CD14-positive monocyte (primary cell): Measurements from ENCODE around the gene METTL16. TPM values are rescaled to one million over a fixed set of nuclear protein-coding genes. Genes with fewer than 3 reads are reported as not detected.
A peak's percentile ranks its signal among the peaks of the same experiment; 100 is the strongest.

Experiments used
- DNase-seq, 3 donors: peaks; one replicate each; pipeline ENCODE4 v3.0.0-alpha.2; 2011 to 2022
- H2AFZ ChIP-seq: 2 replicates; pipeline ENCODE4 v1.6.0; 2012; ENCODE audit warnings: mild to moderate bottlenecking, low read depth, low read length, inconsistent platforms; ENCODE audit not compliant: insufficient read depth, poor library complexity, severe bottlenecking
- H3K27ac ChIP-seq, 2 donors: 1 replicate in 1 of 2; 2 replicates in 1 of 2; pipeline ENCODE4 v1.5.1; 2012 to 2013; ENCODE audit warnings: low read length in 2 of 2, control low read depth in 1 of 2, inconsistent platforms in 1 of 2, low read depth in 1 of 2, mild to moderate bottlenecking in 1 of 2
- H3K27me3 ChIP-seq, 2 donors: one replicate each; pipeline versions ENCODE4 v1.6.0 to v1.6.1; 2011 to 2013; ENCODE audit warnings: low read length in 2 of 2; ENCODE audit not compliant: control insufficient read depth in 2 of 2, insufficient read depth in 2 of 2
- H3K36me3 ChIP-seq, 2 donors: replicated peaks in 1 of 2; 1 replicate in 1 of 2; 2 replicates in 1 of 2; pipeline versions ENCODE4 v1.5.1 to v1.6.1; 2012 to 2013; ENCODE audit warnings: low read length in 2 of 2, control low read depth in 1 of 2, inconsistent platforms in 1 of 2, mild to moderate bottlenecking in 1 of 2; ENCODE audit not compliant: insufficient read depth in 2 of 2, control insufficient read depth in 1 of 2
- H3K4me1 ChIP-seq, 2 donors: 1 replicate in 1 of 2; 2 replicates in 1 of 2; pipeline versions ENCODE4 v1.5.1 to v1.6.1; 2012 to 2013; ENCODE audit warnings: low read length in 2 of 2, control low read depth in 1 of 2, inconsistent platforms in 1 of 2, mild to moderate bottlenecking in 1 of 2, moderate library complexity in 1 of 2; ENCODE audit not compliant: insufficient read depth in 2 of 2, control insufficient read depth in 1 of 2
- H3K4me2 ChIP-seq: replicated peaks from 2 replicates; pipeline ENCODE3; 2012; ENCODE audit warnings: low read length, moderate library complexity, mild to moderate bottlenecking; ENCODE audit not compliant: poor library complexity, severe bottlenecking; ENCODE audit errors: extremely low read depth
- H3K4me3 ChIP-seq, 3 experiments: fragments of 200-600 bp in 1 of 3; sonication (generic) in 1 of 3; replicated peaks in 1 of 3; 1 replicate in 2 of 3; 2 replicates in 1 of 3; pipeline ENCODE4 v1.5.1; 2011 to 2013; ENCODE audit warnings: low read length in 3 of 3, mild to moderate bottlenecking in 3 of 3, control low read depth in 2 of 3, low read depth in 2 of 3, inconsistent platforms in 1 of 3, moderate library complexity in 1 of 3
- H3K79me2 ChIP-seq: 2 replicates; pipeline ENCODE4 v1.6.0; 2012; ENCODE audit warnings: mild to moderate bottlenecking, control low read depth, inconsistent platforms, low read length, moderate library complexity; ENCODE audit not compliant: insufficient read depth
- H3K9ac ChIP-seq: 2 replicates; pipeline ENCODE4 v1.6.0; 2017; ENCODE audit warnings: low read length, mild to moderate bottlenecking; ENCODE audit not compliant: insufficient read depth, poor library complexity, severe bottlenecking
- H3K9me3 ChIP-seq, 2 donors: replicated peaks in 1 of 2; 1 replicate in 1 of 2; 2 replicates in 1 of 2; pipeline versions ENCODE4 v1.5.1 to v1.6.1; 2012 to 2013; ENCODE audit warnings: low read length in 2 of 2, control low read depth in 1 of 2; ENCODE audit not compliant: control insufficient read depth in 1 of 2, insufficient read depth in 1 of 2
- H4K20me1 ChIP-seq: 2 replicates; pipeline ENCODE4 v1.6.0; 2012; ENCODE audit warnings: mild to moderate bottlenecking, low read length, control low read depth, moderate library complexity; ENCODE audit not compliant: insufficient read depth
- H3K27ac Mint-ChIP-seq, 7 donors: one replicate each; pipeline ENCODE4 v1.8.0; 2020; ENCODE audit warnings: mild to moderate bottlenecking in 7 of 7, mixed read lengths in 7 of 7, moderate library complexity in 6 of 7, inconsistent platforms in 2 of 7
- H3K27me3 Mint-ChIP-seq, 3 donors: one replicate each; pipeline ENCODE4 v1.8.0; 2021 to 2022; ENCODE audit warnings: low read depth in 3 of 3, mild to moderate bottlenecking in 3 of 3, mixed read lengths in 3 of 3, moderate library complexity in 3 of 3, inconsistent platforms in 1 of 3
- H3K36me3 Mint-ChIP-seq, 2 donors: one replicate each; pipeline ENCODE4 v1.8.0; 2020; ENCODE audit warnings: mixed read lengths in 2 of 2, inconsistent platforms in 1 of 2, mild to moderate bottlenecking in 1 of 2
- H3K4me1 Mint-ChIP-seq: one replicate; pipeline ENCODE4 v1.8.0; 2020; ENCODE audit warnings: mild to moderate bottlenecking, mixed read lengths
- H3K4me3 Mint-ChIP-seq, 2 donors: one replicate each; pipeline ENCODE4 v1.8.0; 2020; ENCODE audit warnings: mild to moderate bottlenecking in 2 of 2, mixed read lengths in 2 of 2, moderate library complexity in 1 of 2
- H3K9me3 Mint-ChIP-seq, 7 donors: one replicate each; pipeline ENCODE4 v1.8.0; 2020 to 2022; ENCODE audit warnings: mixed read lengths in 7 of 7, mild to moderate bottlenecking in 6 of 7, moderate library complexity in 6 of 7, inconsistent platforms in 2 of 7
- WGBS: methylation state at CpG from one replicate; pipeline ENCODE4 v1.1.5; 2013; ENCODE audit warnings: missing lambda C conversion rate; ENCODE audit not compliant: insufficient coverage; 5-methylcytosine and 5-hydroxymethylcytosine counted together
- intact Hi-C, 2 donors: fragments of 100-400 bp; cut with micrococcal nuclease; formaldehyde crosslinking; loops; one replicate each; pipeline versions ENCODE4 v1.15.0 to v1.15.1; 2023
- polyA plus RNA-seq, 3 donors: library from polyadenylated mRNA; depleted of rRNA in 1 of 3; unstranded in 2 of 3; stranded (reverse) in 1 of 3; fragments of 300-500 nt in 2 of 3; fragments of >200 nt in 1 of 3; fragmentation: Illumina TruSeq in 2 of 3; gene quantifications; 1 replicate in 2 of 3; 2 replicates in 1 of 3; pipeline ENCODE4 v1.2.3, GENCODE V29; 2012 to 2021
- TF ChIP-seq, protein P1 (sequence below): fragments of 200-600 bp; IDR thresholded peaks from one replicate; pipeline ENCODE4 v1.8.0; 2022; ENCODE audit warnings: antibody characterized with exemption, mild to moderate bottlenecking

METTL16 gene
- polyA plus RNA-seq, 3 donors, result 3.0 to 8.0 (median 4.7) TPM

DNA sequence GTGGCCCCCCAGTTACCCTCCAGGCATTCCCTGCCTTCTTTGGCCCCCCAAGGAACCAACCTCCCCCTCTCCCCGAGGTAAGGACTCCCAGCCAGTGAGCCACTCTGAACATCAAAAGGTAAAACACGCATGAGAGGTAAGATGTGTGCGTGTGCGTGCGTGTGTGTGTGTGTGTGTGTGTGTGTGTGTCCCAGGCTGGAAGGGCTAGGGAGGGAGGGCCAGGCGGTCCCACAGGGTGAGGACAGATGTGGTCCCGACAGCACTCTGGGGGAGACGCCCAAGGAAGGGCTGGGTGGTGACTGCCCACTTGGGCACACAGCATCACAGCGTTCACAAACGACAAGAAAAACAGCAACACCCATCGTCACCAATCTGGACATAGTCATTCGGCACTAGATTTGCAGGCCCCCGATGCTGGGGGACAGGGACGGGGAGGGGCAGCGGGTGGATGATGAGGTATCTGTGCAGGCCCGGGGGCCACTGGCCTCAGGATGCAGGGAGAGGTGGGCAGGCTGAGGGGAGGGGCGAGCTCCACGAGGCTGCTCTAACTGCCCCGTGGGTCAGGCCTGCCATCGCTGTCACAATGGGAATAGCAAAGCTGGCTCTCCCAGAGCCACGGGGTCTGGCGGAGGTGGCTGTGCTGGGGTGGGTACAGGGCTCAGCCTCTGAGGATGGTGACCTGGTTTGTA lies 127.1 kb downstream of the METTL16 start:
- intact Hi-C loops, result loop anchor here in 1 of 2 donors (10.0 kb wide), 1 partner anchor 290 kb away; no protein-coding TSS in a partner anchor
- H3K4me1 ChIP-seq, result peaks cover 6 to 9% of the 10 kb centered on the region in 2 donors
- peaks cover 37% of the 10 kb centered on the region for H4K20me1 ChIP-seq

DNA sequence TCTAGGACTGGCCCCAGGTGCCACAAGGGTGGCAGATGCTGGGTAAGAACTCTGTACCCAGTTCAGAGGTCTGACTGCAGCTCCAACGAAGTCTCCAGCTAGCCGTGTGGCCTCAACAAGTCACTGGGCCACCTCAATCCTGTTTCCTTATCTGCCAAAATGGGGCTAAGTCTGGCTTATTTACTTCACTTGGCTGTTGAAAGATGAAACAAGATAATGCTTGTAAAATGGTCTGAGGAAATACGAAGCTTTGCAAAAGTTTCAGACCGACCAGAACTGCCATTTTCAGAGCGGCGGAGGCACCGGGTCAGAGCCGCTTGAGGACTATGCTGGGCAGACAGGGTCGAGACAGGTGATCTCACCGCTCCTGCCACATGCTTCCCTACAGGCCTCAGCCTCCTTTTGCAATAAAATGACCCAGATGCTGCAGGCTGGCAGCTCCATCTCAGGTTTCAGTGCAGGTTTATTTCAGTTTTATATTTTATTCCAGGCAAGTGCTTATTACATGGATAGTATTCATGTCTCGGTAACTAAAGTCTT lies 128.0 kb downstream of the METTL16 start:
- Histone ChIP-seq H2AFZ (no peak overlapping the region), H3K9ac (no peak overlapping the region), H3K36me3 (peaks cover 61 to 69% of the 10 kb centered on the region in 2 donors), H3K9me3 (no peaks in the 10 kb centered on the region), H3K27ac (peak overlapping the region; percentile 14 to 63), H3K4me2 (no peak overlapping the region), H3K79me2 (peaks cover 1% of the 10 kb centered on the region), H3K4me1 (peaks cover 6 to 9% of the 10 kb centered on the region in 2 donors), H3K4me3 (no peak overlapping the region), H3K27me3 (no peaks in the 10 kb centered on the region), H4K20me1 (peaks cover 34% of the 10 kb centered on the region)
- H3K4me1 Mint-ChIP-seq, result peaks cover 9% of the 10 kb centered on the region
- intact Hi-C loops, result loop anchor here in 1 of 2 donors (1.0 to 10.0 kb wide), 2 partner anchors 9 to 291 kb away; no protein-coding TSS in a partner anchor
- 97% methylated on average over 10 of the region's 11 CpGs for WGBS
- H3K27ac Mint-ChIP-seq, result peak overlapping the region in 6 of 7 donors; percentile 46 to 91 (median 82)
- peaks cover 46 to 82% of the 10 kb centered on the region in 2 donors for H3K36me3 Mint-ChIP-seq
- H3K27me3 Mint-ChIP-seq, result peaks cover 0 to 3% (median 0%) of the 10 kb centered on the region in 3 donors
- TF ChIP-seq, protein P1, sequence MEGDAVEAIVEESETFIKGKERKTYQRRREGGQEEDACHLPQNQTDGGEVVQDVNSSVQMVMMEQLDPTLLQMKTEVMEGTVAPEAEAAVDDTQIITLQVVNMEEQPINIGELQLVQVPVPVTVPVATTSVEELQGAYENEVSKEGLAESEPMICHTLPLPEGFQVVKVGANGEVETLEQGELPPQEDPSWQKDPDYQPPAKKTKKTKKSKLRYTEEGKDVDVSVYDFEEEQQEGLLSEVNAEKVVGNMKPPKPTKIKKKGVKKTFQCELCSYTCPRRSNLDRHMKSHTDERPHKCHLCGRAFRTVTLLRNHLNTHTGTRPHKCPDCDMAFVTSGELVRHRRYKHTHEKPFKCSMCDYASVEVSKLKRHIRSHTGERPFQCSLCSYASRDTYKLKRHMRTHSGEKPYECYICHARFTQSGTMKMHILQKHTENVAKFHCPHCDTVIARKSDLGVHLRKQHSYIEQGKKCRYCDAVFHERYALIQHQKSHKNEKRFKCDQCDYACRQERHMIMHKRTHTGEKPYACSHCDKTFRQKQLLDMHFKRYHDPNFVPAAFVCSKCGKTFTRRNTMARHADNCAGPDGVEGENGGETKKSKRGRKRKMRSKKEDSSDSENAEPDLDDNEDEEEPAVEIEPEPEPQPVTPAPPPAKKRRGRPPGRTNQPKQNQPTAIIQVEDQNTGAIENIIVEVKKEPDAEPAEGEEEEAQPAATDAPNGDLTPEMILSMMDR, result no peak
- no peaks in the 10 kb centered on the region for H3K9me3 Mint-ChIP-seq
- DNase-seq, result no peak
- no peak overlapping the region for H3K4me3 Mint-ChIP-seq

More for the DNA sequence above, 127.1 kb downstream of the METTL16 start:
- Mint-ChIP-seq H3K9me3 (no peaks in the 10 kb centered on the region), H3K4me3 (no peak overlapping the region), H3K27ac (peak overlapping the region in 5 of 7 donors; percentile 10 to 80 (median 63)), H3K27me3 (peaks cover 0 to 3% (median 0%) of the 10 kb centered on the region in 3 donors), H3K4me1 (peaks cover 11% of the 10 kb centered on the region), H3K36me3 (peaks cover 49 to 82% of the 10 kb centered on the region in 2 donors)
- Histone ChIP-seq H3K9me3 (no peaks in the 10 kb centered on the region), H3K27ac (peak overlapping the region in 1 of 2 donors; percentile 63), H3K4me3 (no peak overlapping the region), H2AFZ (no peak overlapping the region), H3K9ac (no peak overlapping the region), H3K27me3 (no peaks in the 10 kb centered on the region), H3K4me2 (no peak overlapping the region), H3K79me2 (peaks cover 10% of the 10 kb centered on the region), H3K36me3 (peaks cover 58 to 68% of the 10 kb centered on the region in 2 donors)
- WGBS, result 85% methylated on average over 8 of the region's 22 CpGs
- DNase-seq, result no peak
- TF ChIP-seq, protein P1, result no peak
